ENCODE measurements around the gene PIWIL4. TPM values are rescaled to one million over a fixed set of nuclear protein-coding genes. Genes with fewer than 3 reads are reported as not detected.

Gene PIWIL4
- total and polyA plus RNA-seq, 9 of the 15 experiments (the other 6 are each of a cell fraction or from before 2014, with no cell fraction given), result 6.3 to 17.0 (median 10.8) TPM

DNA sequence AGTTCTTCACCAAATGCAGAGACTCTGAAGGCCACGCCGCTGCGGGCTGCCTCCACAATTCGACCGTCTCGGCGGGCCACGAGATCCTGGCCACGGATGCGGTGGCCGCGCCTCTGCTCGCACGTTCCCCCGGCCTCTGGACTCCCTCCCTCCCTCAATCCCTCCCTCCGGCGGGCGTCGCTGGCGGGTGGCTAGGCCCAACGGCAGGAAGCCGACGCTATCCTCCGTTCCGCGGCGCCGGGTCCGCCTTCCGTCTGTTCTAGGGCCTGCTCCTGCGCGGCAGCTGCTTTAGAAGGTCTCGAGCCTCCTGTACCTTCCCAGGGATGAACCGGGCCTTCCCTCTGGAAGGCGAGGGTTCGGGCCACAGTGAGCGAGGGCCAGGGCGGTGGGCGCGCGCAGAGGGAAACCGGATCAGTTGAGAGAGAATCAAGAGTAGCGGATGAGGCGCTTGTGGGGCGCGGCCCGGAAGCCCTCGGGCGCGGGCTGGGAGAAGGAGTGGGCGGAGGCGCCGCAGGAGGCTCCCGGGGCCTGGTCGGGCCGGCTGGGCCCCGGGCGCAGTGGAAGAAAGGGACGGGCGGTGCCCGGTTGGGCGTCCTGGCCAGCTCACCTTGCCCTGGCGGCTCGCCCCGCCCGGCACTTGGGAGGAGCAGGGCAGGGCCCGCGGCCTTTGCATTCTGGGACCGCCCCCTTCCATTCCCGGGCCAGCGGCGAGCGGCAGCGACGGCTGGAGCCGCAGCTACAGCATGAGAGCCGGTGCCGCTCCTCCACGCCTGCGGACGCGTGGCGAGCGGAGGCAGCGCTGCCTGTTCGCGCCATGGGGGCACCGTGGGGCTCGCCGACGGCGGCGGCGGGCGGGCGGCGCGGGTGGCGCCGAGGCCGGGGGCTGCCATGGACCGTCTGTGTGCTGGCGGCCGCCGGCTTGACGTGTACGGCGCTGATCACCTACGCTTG lies 23.2 kb upstream of the PIWIL4 start, which contains the start of gene FUT4 (continued):
- no peak for TF ChIP-seq ETV6 (IDR thresholded peaks at IDR 0.05; ENCODE audit: borderline replicate concordance in 1 of 2, low read depth in 2 of 2, low read length in 1 of 2)
- peak; percentile 21; the same call in 1 of the 2 replicates for TF ChIP-seq ETV6 (CRISPR knock-in tag; IDR thresholded peaks at IDR 0.05; ENCODE audit: borderline replicate concordance)
- peak in 1 of 2 experiments; percentile 7; a peak in 1 of 4 replicates for TF ChIP-seq RCOR1 (IDR thresholded peaks at IDR 0.05; ENCODE audit: borderline replicate concordance in 1 of 2, low read depth in 2 of 2, low read length in 2 of 2)
- peak in 1 of 2 experiments; percentile 78; a peak in 2 of 4 replicates for TF ChIP-seq SRF (CRISPR knock-in tag; IDR thresholded peaks at IDR 0.05)
- TF ChIP-seq KDM4B (IDR thresholded peaks at IDR 0.05; ENCODE audit: borderline replicate concordance in 2 of 2, low read depth in 1 of 2), result peak in 1 of 2 experiments; percentile 84; a peak in 1 of 4 replicates
- TF ChIP-seq RBM22 (IDR thresholded peaks at IDR 0.05; ENCODE audit: low read depth, low read length, poor library complexity, severe bottlenecking), result no peak
- TF ChIP-seq SMARCE1 (IDR thresholded peaks at IDR 0.05), result no peak
- no peak for TF ChIP-seq SNIP1 (IDR thresholded peaks at IDR 0.05; ENCODE audit: low read depth)
- TF ChIP-seq TEAD1 (CRISPR knock-in tag; IDR thresholded peaks at IDR 0.05), result peak in 1 of 2 experiments; percentile 83; a peak in 3 of 4 replicates
- TF ChIP-seq KAT8 (IDR thresholded peaks at IDR 0.05; ENCODE audit: low read depth), result no peak
- TF ChIP-seq ZNF384 (IDR thresholded peaks at IDR 0.05; ENCODE audit: low read depth, low read length), result no peak
- no peak for TF ChIP-seq ASH1L (IDR thresholded peaks at IDR 0.05; ENCODE audit: borderline replicate concordance, low read depth, partially characterized antibody)
- no peak for TF ChIP-seq SLC30A9 (CRISPR knock-in tag; IDR thresholded peaks at IDR 0.05)
- no peak for TF ChIP-seq HLTF (IDR thresholded peaks at IDR 0.05)
- TF ChIP-seq, protein P1, sequence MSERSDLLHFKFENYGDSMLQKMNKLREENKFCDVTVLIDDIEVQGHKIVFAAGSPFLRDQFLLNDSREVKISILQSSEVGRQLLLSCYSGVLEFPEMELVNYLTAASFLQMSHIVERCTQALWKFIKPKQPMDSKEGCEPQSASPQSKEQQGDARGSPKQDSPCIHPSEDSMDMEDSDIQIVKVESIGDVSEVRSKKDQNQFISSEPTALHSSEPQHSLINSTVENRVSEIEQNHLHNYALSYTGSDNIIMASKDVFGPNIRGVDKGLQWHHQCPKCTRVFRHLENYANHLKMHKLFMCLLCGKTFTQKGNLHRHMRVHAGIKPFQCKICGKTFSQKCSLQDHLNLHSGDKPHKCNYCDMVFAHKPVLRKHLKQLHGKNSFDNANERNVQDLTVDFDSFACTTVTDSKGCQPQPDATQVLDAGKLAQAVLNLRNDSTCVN (CRISPR knock-in tag; IDR thresholded peaks at IDR 0.05), result 0 out of 2 replicates have a peak, but pooled peaks have one; percentile 12
- peak; percentile 19; the same call in 1 of the 2 replicates for TF ChIP-seq RAD51 (IDR thresholded peaks at IDR 0.05; ENCODE audit: borderline replicate concordance, low read depth)
- 0 out of 2 replicates have a peak, but pooled peaks have one; percentile 33 for TF ChIP-seq MTA1 (IDR thresholded peaks at IDR 0.05; ENCODE audit: borderline replicate concordance)
- no peak for TF ChIP-seq HOXB6 (CRISPR knock-in tag; IDR thresholded peaks at IDR 0.05; ENCODE audit: borderline replicate concordance)
- peak; percentile 81 for TF ChIP-seq ETV1 (tag; conservative IDR thresholded peaks at IDR 0.05; ENCODE audit: low read depth)
- TF ChIP-seq, protein P2, sequence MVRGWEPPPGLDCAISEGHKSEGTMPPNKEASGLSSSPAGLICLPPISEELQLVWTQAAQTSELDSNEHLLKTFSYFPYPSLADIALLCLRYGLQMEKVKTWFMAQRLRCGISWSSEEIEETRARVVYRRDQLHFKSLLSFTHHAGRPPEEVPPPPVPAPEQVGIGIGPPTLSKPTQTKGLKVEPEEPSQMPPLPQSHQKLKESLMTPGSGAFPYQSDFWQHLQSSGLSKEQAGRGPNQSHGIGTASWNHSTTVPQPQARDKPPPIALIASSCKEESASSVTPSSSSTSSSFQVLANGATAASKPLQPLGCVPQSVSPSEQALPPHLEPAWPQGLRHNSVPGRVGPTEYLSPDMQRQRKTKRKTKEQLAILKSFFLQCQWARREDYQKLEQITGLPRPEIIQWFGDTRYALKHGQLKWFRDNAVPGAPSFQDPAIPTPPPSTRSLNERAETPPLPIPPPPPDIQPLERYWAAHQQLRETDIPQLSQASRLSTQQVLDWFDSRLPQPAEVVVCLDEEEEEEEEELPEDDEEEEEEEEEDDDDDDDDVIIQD (CRISPR knock-in tag; IDR thresholded peaks at IDR 0.05), result no peak
- TF ChIP-seq NUFIP1 (IDR thresholded peaks at IDR 0.05; ENCODE audit: partially characterized antibody), result peak; percentile 15
- TF ChIP-seq, protein P3, sequence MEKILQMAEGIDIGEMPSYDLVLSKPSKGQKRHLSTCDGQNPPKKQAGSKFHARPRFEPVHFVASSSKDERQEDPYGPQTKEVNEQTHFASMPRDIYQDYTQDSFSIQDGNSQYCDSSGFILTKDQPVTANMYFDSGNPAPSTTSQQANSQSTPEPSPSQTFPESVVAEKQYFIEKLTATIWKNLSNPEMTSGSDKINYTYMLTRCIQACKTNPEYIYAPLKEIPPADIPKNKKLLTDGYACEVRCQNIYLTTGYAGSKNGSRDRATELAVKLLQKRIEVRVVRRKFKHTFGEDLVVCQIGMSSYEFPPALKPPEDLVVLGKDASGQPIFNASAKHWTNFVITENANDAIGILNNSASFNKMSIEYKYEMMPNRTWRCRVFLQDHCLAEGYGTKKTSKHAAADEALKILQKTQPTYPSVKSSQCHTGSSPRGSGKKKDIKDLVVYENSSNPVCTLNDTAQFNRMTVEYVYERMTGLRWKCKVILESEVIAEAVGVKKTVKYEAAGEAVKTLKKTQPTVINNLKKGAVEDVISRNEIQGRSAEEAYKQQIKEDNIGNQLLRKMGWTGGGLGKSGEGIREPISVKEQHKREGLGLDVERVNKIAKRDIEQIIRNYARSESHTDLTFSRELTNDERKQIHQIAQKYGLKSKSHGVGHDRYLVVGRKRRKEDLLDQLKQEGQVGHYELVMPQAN (IDR thresholded peaks at IDR 0.05; ENCODE audit: borderline replicate concordance), result peak; percentile 67; the same call in 1 of the 2 replicates
- TF ChIP-seq HNRNPLL (IDR thresholded peaks at IDR 0.05; ENCODE audit: low read depth, low read length, poor library complexity, severe bottlenecking), result peak; percentile 69
